Stimulated activated CD4-positive, alpha-beta T cell treated with anti-CD3 and anti-CD28 coated beads, Interleukin-12 subunit alpha, Interleukin-12 subunit beta, amount 100 ng/mL, for 48 hours (primary cell): ENCODE data around the gene KCNK6.

Experiments used
- DNase-seq, 3 donors: peaks; one replicate each; pipeline ENCODE4 v3.0.0-alpha.2; 2020; ENCODE audit warnings: low read depth in 2 of 3, low spot score in 1 of 3

Gene KCNK6

GRCh38 chr19:38294090-38294489, 25.6 kb upstream of the KCNK6 start:
- no peak for DNase-seq

DNA sequence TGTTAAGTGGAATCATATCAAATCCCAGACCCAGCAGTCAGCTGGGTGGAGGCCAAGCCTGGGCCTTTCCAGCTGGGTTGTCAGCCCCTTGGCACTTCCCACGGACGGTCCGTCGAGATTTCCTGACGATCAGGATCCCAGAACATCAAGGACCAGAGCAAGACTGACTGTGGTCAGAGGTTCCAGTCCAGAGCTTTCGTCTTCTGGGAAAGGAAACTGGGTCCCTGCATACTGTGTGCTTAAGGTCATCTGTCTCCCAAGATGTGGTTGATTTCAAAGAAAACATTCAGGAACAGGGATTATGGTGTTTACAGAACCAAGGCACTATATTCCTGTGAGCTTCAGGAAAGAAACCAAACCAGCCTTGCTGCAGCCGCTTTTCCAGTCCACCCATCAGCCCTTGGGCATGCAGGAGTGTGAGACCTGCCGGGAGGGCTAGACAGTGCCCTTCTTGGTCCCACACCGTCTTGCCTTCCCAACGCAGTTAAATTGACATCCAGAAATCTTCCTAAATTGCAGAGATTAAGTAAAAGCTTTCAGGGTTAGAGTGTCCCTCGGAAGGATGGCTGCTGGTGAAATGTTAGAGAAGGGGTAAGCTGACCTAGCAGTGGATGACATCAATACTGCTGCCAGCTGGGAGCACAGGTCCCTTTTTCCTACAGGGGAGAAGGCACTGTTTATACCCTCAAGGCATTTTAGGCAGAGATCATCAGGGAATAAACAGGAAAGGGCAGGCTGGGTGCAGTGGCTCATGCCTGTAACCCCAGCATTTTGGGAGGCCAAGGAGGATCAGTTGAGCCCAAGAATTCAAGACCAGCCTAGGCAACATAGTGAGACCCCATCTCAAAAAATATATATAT, 20.6 kb upstream of the KCNK6 start:
- no peak for DNase-seq

DNA sequence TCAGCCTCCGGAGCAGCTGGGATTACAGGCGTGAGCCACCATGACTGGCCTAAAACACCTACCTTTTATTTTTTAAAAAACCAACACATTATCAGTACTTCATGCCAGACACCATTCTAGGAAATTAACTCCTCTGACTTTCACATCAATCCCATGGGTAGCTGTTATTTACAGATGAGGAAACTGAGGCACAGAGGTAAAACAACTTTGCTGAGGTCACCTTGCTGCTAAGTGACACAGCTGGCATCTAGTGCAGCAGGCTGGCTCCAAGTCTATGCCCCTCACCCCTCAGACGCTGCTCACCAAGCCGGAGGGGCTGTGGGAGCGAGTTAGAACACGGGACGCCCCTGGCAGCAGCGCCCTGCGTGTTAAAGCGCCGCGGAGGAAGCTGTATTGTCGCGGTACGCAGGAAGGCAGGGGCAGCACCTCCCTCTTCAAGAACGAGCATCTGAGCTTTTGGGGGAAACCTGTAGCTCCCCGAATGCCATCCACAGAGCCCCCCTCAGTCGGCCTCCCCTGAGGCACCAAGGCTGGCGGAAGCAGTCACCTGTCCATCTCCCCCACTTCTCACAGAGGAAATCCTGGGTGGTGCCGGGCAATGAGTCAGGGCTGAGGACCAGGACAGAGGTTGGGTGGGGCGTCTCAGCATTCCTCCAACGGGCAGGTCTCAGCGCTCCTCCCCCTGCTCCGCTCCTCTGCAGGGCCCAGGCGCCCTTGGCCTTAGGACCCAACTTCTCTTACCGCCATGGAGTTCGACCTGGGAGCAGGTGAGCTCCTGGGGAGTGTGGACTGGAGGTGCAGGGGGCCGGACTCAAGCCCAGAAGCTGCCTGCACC, 15.9 kb upstream of the KCNK6 start, which contains the start of gene C19orf33:
Gene C19orf33 (plus strand): TSS at position 735 of the 835 bp plus-strand sequence. CDS start 11 bp downstream, at position 746.
- DNase-seq, result no peak

DNA sequence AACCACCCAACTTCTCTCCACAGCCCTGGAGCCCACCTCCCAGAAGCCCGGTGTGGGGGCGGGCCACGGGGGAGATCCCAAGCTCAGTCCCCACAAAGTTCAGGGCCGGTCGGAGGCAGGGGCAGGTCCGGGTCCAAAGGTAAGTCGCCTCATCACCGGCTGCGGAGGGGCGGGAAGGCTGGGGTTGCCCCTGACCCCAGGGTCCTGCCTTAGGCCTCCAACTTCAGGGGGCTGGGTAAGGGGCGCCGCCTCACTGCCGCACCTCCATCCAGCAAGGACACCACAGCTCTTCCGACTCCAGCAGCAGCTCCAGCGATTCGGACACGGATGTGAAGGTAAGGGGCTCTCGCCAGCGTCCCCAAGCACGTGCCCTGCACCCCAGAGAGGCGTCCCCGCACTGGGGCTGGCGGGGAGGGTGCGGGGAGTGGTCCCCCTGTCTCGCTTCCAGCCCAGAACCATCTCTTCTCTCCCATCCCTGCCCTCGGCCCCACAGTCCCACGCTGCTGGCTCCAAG, 15.2 kb upstream of the KCNK6 start:
- no peak for DNase-seq

GRCh38 chr19:38304866-38305429, 14.7 kb upstream of the KCNK6 start:
- no peak for DNase-seq

- no peak for DNase-seq
Observed at GRCh38 chr19:38306236-38306635, 13.4 kb upstream of the KCNK6 start.

DNA sequence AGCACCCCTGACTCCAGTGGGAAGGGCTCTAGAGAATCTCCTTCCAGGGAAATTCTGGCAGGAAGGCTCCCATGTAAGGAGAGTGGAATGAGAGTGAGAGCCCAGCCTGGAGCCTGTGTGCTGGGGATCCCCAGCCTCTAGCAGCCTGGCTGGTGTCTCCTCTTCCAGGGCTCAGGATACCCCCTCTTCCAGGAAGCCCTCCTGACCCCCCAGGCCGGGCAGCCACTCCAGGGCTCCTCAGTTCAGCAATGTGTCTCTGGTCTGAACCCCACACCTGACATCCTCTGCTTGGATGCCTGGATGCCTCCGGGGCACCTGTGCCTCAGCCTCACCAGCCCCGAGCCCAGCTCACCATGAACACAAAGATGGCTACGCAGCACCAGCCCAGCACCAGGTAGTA, 12.6 kb upstream of the KCNK6 start:
- no peak for DNase-seq

DNA sequence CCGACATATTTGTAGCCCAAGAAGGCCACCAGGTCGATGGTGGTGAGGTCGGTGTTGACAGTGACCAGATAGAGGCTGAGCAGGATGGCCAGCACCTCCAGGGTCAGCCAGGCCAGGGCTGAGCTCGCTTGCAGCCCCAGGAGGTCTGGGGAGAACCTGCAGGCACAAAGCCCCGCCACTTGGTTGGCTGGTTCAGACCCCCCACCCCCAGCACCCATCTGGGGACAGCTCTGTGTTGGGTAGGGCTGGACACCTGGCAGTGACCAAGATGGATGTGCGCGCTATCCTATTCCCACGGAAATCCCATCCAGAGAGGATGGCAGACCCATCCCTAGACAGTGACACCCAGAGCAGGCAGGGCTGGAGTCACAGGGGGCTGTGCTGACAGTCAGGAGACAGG, 12.0 kb upstream of the KCNK6 start:
- no peak for DNase-seq

GRCh38 chr19:38308006-38308766, 11.5 kb upstream of the KCNK6 start:
- no peak for DNase-seq

GRCh38 chr19:38308926-38309614, 10.6 kb upstream of the KCNK6 start:
- DNase-seq, result no peak

DNA sequence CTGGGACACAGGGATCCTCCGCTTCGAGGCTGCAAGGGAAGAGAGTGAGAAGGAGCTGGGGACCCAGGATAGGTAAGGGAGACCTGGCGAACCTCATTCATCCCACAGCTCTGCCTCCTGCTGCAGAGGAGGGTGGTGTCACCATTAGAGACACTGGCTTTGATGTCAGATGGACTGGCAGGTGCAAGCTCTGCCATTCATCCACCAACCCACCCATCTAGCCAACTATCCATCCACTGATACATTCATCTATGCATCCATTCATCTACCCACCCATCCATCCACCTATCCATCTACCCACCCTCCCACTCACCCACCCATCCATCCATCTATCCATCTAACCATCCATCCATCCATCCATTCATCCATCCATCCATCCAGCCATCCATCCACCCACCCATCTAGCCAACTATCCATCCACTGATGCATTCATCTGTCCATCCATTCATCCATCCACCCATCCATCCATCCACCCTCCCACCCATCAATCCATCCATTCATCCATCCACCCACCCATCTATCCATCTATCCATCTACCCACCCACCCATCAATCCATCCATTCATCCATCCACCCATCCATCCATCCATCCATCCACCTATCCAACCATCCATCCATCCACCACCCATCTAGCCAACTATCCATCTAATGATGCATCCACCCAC, 9.9 kb upstream of the KCNK6 start:
- no peak for DNase-seq

DNA sequence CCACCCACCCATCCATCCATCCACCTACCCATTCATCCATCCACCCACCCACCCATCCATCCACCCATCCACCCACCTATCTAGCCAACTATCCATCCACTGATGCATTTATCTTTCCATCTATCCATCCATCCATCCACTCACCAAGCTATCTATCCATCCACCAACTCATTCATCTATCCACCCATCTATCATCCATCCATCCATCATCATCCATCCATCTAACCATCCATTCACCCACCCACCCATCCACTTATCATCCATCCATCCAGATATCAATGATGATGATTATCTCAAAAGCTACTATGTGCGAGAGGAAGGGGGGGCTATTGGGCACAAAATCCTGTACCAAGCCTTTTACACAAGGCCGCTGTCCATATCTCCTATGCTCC, 9.4 kb upstream of the KCNK6 start:
- DNase-seq, result no peak

- no peak for DNase-seq
Observed at GRCh38 chr19:38310986-38311385, 8.7 kb upstream of the KCNK6 start.

DNA sequence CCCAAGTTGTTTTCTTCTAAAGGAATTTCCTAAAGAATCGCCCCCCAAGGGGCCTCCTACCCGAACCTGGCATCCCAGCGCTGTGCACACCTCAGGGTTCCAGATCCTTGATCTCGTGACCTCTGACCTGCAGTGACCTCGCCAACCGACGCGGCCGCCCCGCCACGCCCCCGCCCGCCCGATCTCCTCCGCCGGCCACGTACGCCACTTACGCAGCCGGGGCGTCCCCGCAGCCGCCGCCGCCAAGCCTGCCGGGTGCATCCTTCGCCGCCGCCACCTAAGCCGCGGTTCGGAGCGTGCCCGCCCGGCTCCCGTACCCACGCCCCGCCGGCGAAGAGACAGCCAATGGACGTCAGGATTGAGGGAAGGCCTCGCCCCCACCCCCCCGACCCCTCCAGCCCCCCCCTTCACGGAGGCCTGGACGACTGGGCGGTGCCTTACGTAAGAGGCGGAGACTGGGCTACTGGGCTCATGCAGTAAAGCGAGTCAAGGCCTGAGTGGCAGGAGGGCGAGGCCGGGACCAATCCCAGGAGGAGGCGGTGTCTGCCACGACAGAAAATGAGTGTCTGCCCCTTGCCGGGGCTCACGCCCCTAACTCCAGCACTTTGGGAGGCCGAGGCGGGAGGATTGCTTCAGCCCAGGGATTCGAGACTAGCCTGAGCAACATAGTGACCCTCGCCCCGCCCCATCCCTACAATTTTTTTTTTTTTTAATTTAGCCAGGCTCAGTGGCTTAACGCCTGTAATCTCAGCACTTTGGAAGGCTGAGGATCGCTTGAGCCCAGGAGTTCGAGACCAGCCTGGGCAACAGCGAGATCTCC, 3.8 kb upstream of the KCNK6 start, which contains the start of gene YIF1B:
Gene YIF1B (minus strand): TSS at position 291 of the 820 bp plus-strand sequence. CDS start 30 bp downstream, at position 261.
- DNase-seq, result peak; percentile 89 to 95 (median 94)

GRCh38 chr19:38316477-38317067, 3.1 kb upstream of the KCNK6 start:
- no peak for DNase-seq

- no peak for DNase-seq
Observed at GRCh38 chr19:38317104-38317612, 2.5 kb upstream of the KCNK6 start.

DNA sequence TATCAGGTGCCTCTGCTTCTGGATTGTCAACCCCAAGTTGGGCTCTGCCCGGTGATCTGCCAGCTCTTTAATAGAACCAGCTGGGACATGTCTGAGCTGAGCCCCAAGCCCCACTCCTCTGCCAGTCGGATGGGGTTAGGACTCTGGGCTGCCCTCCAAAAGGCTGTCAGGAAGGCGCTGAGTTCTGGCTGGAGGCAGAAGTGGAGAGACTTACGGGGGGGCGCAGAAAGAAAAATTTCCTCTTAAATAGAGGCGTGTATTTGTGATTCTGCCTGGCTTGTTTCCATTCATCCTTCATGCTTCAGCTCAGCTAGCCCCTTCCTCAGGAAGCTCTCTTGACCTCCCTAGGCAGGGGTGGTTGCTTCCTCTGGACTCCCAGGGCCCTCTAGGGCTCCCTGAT, 985 bp upstream of the KCNK6 start:
- no peak for DNase-seq

- DNase-seq, result no peak
Observed at GRCh38 chr19:38320969-38321339, 1.3 kb downstream of the KCNK6 start.
